Uterus (tissue), 4 donors: Measurements from ENCODE around the gene CCDC158. TPM values are rescaled to one million over a fixed set of nuclear protein-coding genes. Genes with fewer than 3 reads are reported as not detected.

ENCODE experiments used
- DNase-seq, 2 donors: peaks; one replicate each; pipeline ENCODE4 v3.0.0-alpha.2; 2019 to 2020
- H3K27ac ChIP-seq, 2 donors: fragments of 200-600 bp; sonication (generic); 1 replicate in 1 of 2; 2 replicates in 1 of 2; pipeline ENCODE4 v1.5.1; 2016 to 2018
- H3K27me3 ChIP-seq, 2 donors: fragments of 200-600 bp; sonication (generic); one replicate each; pipeline ENCODE4 v1.5.1; 2018 to 2019; ENCODE audit warnings: control low read depth in 1 of 2
- H3K36me3 ChIP-seq, 2 donors: fragments of 200-600 bp; sonication (generic); one replicate each; pipeline ENCODE4 v1.5.1; 2019; ENCODE audit warnings: control low read depth in 1 of 2
- H3K4me1 ChIP-seq, 2 donors: fragments of 200-600 bp; sonication (generic); one replicate each; pipeline ENCODE4 v1.5.1; 2018 to 2019; ENCODE audit warnings: control low read depth in 1 of 2
- H3K4me3 ChIP-seq, 2 donors: fragments of 200-600 bp; sonication (generic); 1 replicate in 1 of 2; 2 replicates in 1 of 2; pipeline ENCODE4 v1.5.1; 2018 to 2019; ENCODE audit warnings: mild to moderate bottlenecking in 1 of 2
- H3K9me3 ChIP-seq, 2 donors: fragments of 200-600 bp; sonication (generic); one replicate each; pipeline ENCODE4 v1.5.1; 2019; ENCODE audit warnings: control low read depth in 1 of 2
- POLR2A ChIP-seq, 2 donors: fragments of 450-650 bp; IDR thresholded peaks; one replicate each; pipeline ENCODE4 v1.6.1; 2016; ENCODE audit warnings: antibody characterized with exemption in 2 of 2, mild to moderate bottlenecking in 1 of 2, moderate library complexity in 1 of 2
- intact Hi-C: fragments of 100-400 bp; cut with DNase I; formaldehyde crosslinking; loops from one replicate; pipeline ENCODE4 v1.15.1; 2023; ENCODE audit warnings: low total_unique reads
- total RNA-seq, 4 donors: library from RNA; depleted of rRNA in 3 of 4; stranded (reverse); fragments of >200 nt in 3 of 4; gene quantifications; one replicate each; pipeline versions ENCODE4 v1.1.0 to v1.2.4, GENCODE V29; 2014 to 2023
- TF ChIP-seq, protein P1 (sequence below), 4 experiments: fragments of 200-600 bp in 2 of 4; fragments of 450-650 bp in 2 of 4; sonication (generic) in 2 of 4; IDR thresholded peaks; one replicate each; pipeline ENCODE4 v1.5.1; 2016 to 2019; ENCODE audit warnings: antibody characterized with exemption in 4 of 4, mild to moderate bottlenecking in 2 of 4, moderate library complexity in 1 of 4
- donor health status: DM: yes; HTN: yes; CAD: no.

The CCDC158 gene
- total RNA-seq, 4 donors from 2014 or later = under 0.01 to 2.2 (median 0.34) TPM; not detected in 1

DNA sequence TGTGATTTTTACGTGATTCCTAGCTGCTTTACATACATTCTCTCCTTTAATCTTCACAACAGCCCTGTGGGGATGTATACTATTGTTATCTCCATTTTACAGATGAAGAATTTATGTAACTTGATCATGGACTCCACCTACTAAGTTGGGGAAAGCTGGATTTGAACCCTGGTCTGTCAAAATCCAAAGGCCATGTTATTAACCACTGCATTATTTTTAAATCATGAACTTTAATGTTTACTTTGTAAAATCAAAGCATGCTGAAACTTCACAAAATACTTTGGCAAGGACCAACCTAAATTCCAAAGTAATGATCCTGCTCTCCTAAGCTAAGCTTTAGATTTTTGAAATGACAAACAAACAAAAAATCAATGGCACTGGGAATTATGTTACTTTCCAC, 143.3 kb downstream of the CCDC158 start:
- no peaks in the 10 kb centered on the region for H3K4me1 ChIP-seq
- TF ChIP-seq POLR2A (IDR thresholded peaks at IDR 0.05) = no peak
- TF ChIP-seq, protein P1, sequence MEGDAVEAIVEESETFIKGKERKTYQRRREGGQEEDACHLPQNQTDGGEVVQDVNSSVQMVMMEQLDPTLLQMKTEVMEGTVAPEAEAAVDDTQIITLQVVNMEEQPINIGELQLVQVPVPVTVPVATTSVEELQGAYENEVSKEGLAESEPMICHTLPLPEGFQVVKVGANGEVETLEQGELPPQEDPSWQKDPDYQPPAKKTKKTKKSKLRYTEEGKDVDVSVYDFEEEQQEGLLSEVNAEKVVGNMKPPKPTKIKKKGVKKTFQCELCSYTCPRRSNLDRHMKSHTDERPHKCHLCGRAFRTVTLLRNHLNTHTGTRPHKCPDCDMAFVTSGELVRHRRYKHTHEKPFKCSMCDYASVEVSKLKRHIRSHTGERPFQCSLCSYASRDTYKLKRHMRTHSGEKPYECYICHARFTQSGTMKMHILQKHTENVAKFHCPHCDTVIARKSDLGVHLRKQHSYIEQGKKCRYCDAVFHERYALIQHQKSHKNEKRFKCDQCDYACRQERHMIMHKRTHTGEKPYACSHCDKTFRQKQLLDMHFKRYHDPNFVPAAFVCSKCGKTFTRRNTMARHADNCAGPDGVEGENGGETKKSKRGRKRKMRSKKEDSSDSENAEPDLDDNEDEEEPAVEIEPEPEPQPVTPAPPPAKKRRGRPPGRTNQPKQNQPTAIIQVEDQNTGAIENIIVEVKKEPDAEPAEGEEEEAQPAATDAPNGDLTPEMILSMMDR (IDR thresholded peaks at IDR 0.05) = no peak
- H3K9me3 ChIP-seq = no peaks in the 10 kb centered on the region
- no peaks in the 10 kb centered on the region for H3K36me3 ChIP-seq
- no peak overlapping the region for H3K4me3 ChIP-seq
- no peak overlapping the region for H3K27ac ChIP-seq
- intact Hi-C loops = no loop called here
- H3K27me3 ChIP-seq = no peaks in the 10 kb centered on the region
- DNase-seq = no peak

DNA sequence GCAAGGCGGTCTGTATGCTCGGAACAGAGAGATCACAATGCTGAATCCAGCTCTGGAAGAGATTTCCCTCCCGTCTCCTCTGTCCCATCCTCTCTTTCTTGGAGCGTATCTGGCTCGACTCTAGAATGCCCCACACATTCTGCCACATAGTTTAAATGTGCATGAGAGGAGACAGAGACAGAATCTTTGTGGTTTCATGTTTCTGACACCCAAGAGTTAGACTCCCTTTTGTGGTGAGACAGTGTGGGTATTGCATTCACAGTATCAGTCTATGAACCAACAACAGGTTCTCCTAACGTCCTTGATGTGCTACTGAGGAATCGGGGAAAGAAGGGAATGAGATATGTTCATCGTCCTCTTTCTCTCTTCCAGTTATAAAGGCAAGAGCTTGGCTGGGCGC, 144.1 kb downstream of the CCDC158 start:
- H3K4me1 ChIP-seq = no peaks in the 10 kb centered on the region
- TF ChIP-seq, protein P1 (IDR thresholded peaks at IDR 0.05) = no peak
- no peak for TF ChIP-seq POLR2A (IDR thresholded peaks at IDR 0.05)
- H3K36me3 ChIP-seq = no peaks in the 10 kb centered on the region
- H3K27me3 ChIP-seq = no peaks in the 10 kb centered on the region
- H3K4me3 ChIP-seq = no peak overlapping the region
- intact Hi-C loops = no loop called here
- no peak for DNase-seq
- no peak overlapping the region for H3K27ac ChIP-seq
- H3K9me3 ChIP-seq = no peaks in the 10 kb centered on the region

DNA sequence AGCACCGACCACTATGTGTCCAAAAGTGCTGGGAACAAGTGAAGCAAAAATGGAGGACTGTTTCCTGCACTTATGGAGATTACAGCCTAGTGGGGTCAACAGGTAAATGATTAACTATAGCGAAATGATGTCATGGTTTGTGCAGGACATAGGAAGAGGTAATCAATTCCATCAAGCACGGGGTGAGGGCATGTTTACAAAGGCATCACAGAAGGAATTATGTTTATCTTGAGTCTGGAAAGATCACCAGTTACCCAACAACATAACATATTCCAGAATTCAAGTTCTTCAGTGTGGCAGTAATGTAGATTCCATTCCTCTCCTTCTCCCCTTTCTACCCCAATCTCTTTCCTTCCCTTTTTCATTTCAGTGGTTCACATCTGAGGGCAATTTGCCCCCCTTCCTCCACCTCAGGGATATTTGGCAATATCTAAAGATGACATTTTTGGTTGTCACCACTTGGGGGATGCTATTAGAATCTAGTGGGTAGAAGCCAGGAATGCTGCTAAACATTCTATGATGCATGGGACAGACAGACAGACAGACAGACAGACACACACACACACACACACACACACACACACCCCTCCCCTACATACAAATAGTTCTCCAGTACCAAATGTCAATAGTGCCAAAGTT, 145.3 kb downstream of the CCDC158 start:
- no peak overlapping the region for H3K4me3 ChIP-seq
- no peak overlapping the region for H3K27ac ChIP-seq
- H3K4me1 ChIP-seq = no peaks in the 10 kb centered on the region
- no peaks in the 10 kb centered on the region for H3K9me3 ChIP-seq
- TF ChIP-seq POLR2A (IDR thresholded peaks at IDR 0.05) = no peak
- TF ChIP-seq, protein P1 (IDR thresholded peaks at IDR 0.05) = no peak
- H3K27me3 ChIP-seq = no peaks in the 10 kb centered on the region
- no peaks in the 10 kb centered on the region for H3K36me3 ChIP-seq
- intact Hi-C loops = no loop called here
- no peak for DNase-seq

DNA sequence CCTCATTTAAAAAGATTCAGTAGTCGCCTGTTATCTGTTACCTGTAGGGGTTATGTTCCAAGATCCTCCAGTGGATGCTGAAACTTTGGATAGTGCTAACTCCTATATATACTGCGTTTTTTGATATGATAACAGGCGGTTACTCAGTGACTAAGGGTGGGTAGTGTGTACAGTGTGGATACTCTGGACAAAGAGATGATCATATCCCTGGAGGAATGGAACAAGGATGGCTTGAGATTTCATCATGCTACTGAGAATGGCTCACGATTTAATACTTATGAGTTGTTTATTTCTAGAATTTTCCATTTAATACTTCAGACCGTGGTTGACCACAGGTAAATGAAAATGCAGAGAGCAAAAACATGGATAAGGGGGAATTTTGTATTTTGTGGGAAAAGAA, 147.9 kb downstream of the CCDC158 start:
- no peaks in the 10 kb centered on the region for H3K36me3 ChIP-seq
- H3K4me1 ChIP-seq = no peaks in the 10 kb centered on the region
- intact Hi-C loops = no loop called here
- TF ChIP-seq, protein P1 (IDR thresholded peaks at IDR 0.05) = no peak
- TF ChIP-seq POLR2A (IDR thresholded peaks at IDR 0.05) = no peak
- H3K27me3 ChIP-seq = no peaks in the 10 kb centered on the region
- no peak for DNase-seq
- H3K4me3 ChIP-seq = no peak overlapping the region
- H3K27ac ChIP-seq = no peak overlapping the region
- H3K9me3 ChIP-seq = no peaks in the 10 kb centered on the region

DNA sequence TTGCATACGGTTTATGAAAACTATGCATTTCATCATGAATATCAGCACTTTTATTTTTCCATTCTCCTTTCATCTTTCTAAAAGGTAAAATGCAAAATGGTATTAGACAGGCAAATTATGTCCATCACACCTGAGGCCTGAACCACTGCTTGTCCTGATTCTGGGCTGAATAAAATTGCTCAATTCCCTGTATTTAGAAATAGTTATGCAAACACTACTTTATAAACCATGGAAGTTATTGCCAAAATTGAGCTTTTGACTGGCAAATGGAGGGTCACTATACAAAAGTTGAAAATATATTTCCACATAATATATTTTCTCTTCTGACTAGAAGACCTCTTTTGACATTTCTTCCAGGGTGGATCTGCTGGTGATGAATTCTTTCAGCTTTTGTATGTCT, 148.4 kb downstream of the CCDC158 start:
- no peaks in the 10 kb centered on the region for H3K27me3 ChIP-seq
- no peak overlapping the region for H3K27ac ChIP-seq
- H3K4me1 ChIP-seq = no peaks in the 10 kb centered on the region
- H3K9me3 ChIP-seq = no peaks in the 10 kb centered on the region
- no peak overlapping the region for H3K4me3 ChIP-seq
- no peak for DNase-seq
- TF ChIP-seq, protein P1 (IDR thresholded peaks at IDR 0.05) = no peak
- no peak for TF ChIP-seq POLR2A (IDR thresholded peaks at IDR 0.05)
- no peaks in the 10 kb centered on the region for H3K36me3 ChIP-seq
- intact Hi-C loops = no loop called here
